Activated naive CD4-positive, alpha-beta T cell treated with anti-CD3 and anti-CD28 coated beads, Interleukin-2, amount 50 U/mL, for 72 hours (primary cell): ENCODE measurements around the gene EFNA2. TPM values are rescaled to one million over a fixed set of nuclear protein-coding genes. Genes with fewer than 3 reads are reported as not detected.

ENCODE experiments used
- ATAC-seq, 2 donors: fragments of 150-1000 bp; cut with Tn5 transposase; 2 replicates each; pipeline ENCODE4 v1.10.0; 2021; ENCODE audit warnings: mild to moderate bottlenecking in 2 of 2, moderate library complexity in 2 of 2
- DNase-seq, 2 donors: peaks; one replicate each; pipeline ENCODE4 v3.0.0; 2021 to 2022; ENCODE audit warnings: low spot score in 2 of 2
- H3K27ac Mint-ChIP-seq, 2 donors: one replicate each; pipeline ENCODE4 v1.8.0; 2022; ENCODE audit warnings: mild to moderate bottlenecking in 2 of 2, mixed read lengths in 2 of 2
- H3K36me3 Mint-ChIP-seq, 2 donors: one replicate each; pipeline ENCODE4 v1.8.0; 2022; ENCODE audit warnings: mixed read lengths in 2 of 2
- H3K9me3 Mint-ChIP-seq, 2 donors: one replicate each; pipeline ENCODE4 v1.8.0; 2022; ENCODE audit warnings: mixed read lengths in 2 of 2
- total RNA-seq, 2 donors: library from RNA; stranded (reverse); gene quantifications; one replicate each; pipeline ENCODE4 v1.2.3, GENCODE V29; 2022

Gene EFNA2
- under 1 TPM in 1 of 2 donors, not detected in 1; 0.25 TPM for total RNA-seq

DNA sequence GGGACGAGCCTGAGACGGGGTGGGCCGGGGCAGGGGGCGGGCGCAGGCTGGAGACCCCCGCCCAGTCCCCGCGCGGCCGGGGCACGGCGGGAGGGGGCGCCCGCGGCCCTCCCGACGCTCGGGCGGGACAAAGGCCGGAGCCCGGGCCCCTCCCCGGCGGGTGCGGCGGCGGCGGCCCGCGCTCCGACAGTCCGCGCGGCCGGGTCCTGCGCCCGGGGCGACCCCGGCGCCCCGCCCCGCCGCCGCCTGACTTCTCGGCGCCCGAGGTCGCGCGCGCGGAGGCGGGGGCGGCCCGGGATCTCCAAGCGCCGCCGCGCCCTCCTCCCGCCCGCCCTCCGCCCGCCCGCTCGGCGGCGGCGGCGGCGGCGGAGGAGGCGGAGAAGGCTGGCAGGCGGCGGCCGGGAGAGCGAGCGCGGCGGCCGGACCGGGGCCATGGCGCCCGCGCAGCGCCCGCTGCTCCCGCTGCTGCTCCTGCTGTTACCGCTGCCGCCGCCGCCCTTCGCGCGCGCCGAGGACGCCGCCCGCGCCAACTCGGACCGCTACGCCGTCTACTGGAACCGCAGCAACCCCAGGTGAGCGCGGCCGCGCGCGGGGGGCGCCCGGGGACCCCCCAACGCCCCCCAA, at the start of gene EFNA2:
EFNA2 (plus strand) TSS at position 137 of the 624 bp plus-strand sequence; CDS start at position 433, 296 bp downstream.
- Mint-ChIP-seq H3K27ac (no peak within 1 kb of the TSS), H3K36me3 (no peaks in the 10 kb centered on the region), H3K9me3 (no peaks in the 10 kb centered on the region)
- ATAC-seq, result no peak
- DNase-seq, result no peak

- Mint-ChIP-seq H3K9me3 (no peaks in the 10 kb centered on the region), H3K27ac (no peak overlapping the region), H3K36me3 (peaks cover 0 to 5% of the 10 kb centered on the region in 2 donors)
- DNase-seq, result no peak
- ATAC-seq, result no peak
Measured at GRCh38 chr19:1236576-1236975, 49.1 kb upstream of the EFNA2 start.

- no peaks in the 10 kb centered on the region for H3K9me3 Mint-ChIP-seq
- ATAC-seq (no peak), DNase-seq (no peak)
- H3K27ac Mint-ChIP-seq, result no peak overlapping the region
- H3K36me3 Mint-ChIP-seq, result peaks cover 0 to 7% of the 10 kb centered on the region in 2 donors
Measured at GRCh38 chr19:1237027-1237659, 48.5 kb upstream of the EFNA2 start.

GRCh38 chr19:1237754-1238368, 47.8 kb upstream of the EFNA2 start, which contains the start of gene CBARP:
TSS of gene CBARP (minus strand) at chr19:1238005. CDS start at chr19:1236100, 1,905 bp downstream.
- Mint-ChIP-seq H3K9me3 (no peaks in the 10 kb centered on the region), H3K36me3 (peaks cover 0 to 12% of the 10 kb centered on the region in 2 donors), H3K27ac (no peak within 1 kb of the TSS)
- peak; percentile 4 to 7 for ATAC-seq
- no peak for DNase-seq

GRCh38 chr19:1238369-1239303, 47.0 kb upstream of the EFNA2 start:
- Mint-ChIP-seq H3K36me3 (peaks cover 0 to 12% of the 10 kb centered on the region in 2 donors), H3K9me3 (no peaks in the 10 kb centered on the region), H3K27ac (no peak overlapping the region)
- DNase-seq (no peak), ATAC-seq (no peak)

GRCh38 chr19:1239420-1239795, 46.3 kb upstream of the EFNA2 start:
- ATAC-seq, result no peak
- DNase-seq, result no peak
- Mint-ChIP-seq H3K9me3 (no peaks in the 10 kb centered on the region), H3K27ac (no peak overlapping the region), H3K36me3 (peaks cover 0 to 12% of the 10 kb centered on the region in 2 donors)

GRCh38 chr19:1239796-1240737, 45.6 kb upstream of the EFNA2 start:
- no peak overlapping the region for H3K27ac Mint-ChIP-seq
- peak; percentile 48 to 71 for ATAC-seq

DNA sequence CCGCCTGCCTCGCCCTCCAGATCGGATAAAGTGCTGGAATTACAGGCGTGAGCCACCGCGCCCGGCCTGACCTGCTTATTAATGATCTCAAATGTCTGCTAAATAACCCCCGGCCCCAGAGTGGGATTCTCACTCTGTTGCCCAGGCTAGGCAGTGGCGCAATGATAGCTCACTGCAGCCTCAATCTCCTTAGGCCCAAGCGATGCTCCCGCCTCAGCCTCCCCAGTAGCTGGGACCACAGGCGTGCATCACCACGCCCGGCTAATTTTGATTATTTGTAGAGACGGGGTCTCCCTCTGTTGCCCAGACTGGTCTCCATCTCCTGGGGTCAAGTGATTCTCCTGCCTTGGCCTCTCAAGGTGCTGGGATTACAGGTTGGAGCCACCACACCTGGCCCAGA, 44.7 kb upstream of the EFNA2 start:
- no peak for ATAC-seq
- no peak for DNase-seq
- Mint-ChIP-seq H3K9me3 (no peaks in the 10 kb centered on the region), H3K36me3 (peaks cover 0 to 12% of the 10 kb centered on the region in 2 donors), H3K27ac (peak overlapping the region; percentile 84 to 88)

More at GRCh38 chr19:1239796-1240737, 45.6 kb upstream of the EFNA2 start:
- Mint-ChIP-seq H3K36me3 (peaks cover 0 to 12% of the 10 kb centered on the region in 2 donors), H3K9me3 (no peaks in the 10 kb centered on the region)
- DNase-seq, result peak; percentile 90 to 97

DNA sequence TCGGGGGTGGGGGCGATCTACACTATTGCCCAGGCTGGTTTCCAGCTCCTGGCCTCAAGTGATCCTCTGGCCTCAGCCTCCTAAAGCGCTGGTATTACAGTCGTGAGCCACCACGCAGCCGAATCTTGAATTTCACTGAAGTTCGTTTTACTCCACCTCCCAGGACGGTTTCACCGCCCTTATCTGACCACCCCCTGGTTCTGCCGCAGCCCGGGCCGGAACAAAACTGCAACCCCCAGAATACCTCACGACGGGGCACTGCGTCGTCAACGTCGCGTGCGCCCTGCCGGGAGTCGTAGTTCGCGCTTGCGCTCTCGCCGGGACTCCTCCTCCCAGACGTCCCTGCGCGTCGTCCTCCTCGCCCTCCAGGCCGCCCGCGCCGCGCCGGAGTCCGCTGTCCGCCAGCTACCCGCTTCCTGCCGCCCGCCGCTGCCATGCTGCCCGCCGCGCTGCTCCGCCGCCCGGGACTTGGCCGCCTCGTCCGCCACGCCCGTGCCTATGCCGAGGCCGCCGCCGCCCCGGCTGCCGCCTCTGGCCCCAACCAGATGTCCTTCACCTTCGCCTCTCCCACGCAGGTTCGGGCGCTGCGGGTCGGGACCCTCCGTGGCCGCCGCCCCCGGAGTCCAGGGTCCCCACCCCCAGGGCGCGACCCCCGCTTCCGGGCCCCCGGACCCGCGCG, 44.1 kb upstream of the EFNA2 start, which contains the start of gene ATP5F1D:
ATP5F1D (plus strand) TSS at position 335 of the 679 bp plus-strand sequence; CDS start at position 435, 100 bp downstream.
- peak; percentile 90 for DNase-seq
- H3K9me3 Mint-ChIP-seq, result no peaks in the 10 kb centered on the region
- H3K36me3 Mint-ChIP-seq, result peaks cover 0 to 12% of the 10 kb centered on the region in 2 donors
- ATAC-seq, result peak; percentile 75 to 82
- peak within 1 kb of the TSS; percentile 84 to 88 for H3K27ac Mint-ChIP-seq

DNA sequence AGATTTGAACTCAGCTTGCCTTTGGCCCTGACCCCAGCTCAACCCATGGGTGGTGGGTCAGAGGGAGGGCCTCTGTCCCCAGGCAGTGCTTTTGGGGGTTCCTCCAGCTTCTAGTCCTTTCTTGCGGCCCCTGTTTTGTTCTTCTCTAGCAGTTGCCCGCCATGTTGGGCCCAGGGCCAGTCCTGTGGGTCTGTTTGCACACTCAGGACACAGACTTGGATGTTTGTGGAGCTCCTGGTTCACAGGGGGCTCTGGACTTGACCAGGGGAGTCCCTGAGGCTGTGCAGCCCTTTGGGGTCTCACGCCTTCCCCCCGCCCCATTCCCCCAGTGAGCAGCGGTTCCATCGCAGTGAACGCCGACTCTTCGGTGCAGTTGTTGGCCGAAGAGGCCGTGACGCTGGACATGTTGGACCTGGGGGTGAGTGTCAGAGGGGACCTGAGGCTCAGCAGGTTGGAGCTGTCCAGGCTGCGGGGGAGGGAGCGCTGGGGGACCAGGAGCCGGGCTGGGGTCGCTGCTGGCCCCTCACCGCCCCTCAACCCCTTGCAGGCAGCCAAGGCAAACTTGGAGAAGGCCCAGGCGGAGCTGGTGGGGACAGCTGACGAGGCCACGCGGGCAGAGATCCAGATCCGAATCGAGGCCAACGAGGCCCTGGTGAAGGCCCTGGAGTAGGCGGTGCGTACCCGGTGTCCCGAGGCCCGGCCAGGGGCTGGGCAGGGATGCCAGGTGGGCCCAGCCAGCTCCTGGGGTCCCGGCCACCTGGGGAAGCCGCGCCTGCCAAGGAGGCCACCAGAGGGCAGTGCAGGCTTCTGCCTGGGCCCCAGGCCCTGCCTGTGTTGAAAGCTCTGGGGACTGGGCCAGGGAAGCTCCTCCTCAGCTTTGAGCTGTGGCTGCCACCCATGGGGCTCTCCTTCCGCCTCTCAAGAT, 41.6 kb upstream of the EFNA2 start:
- H3K36me3 Mint-ChIP-seq, result peaks cover 0 to 12% of the 10 kb centered on the region in 2 donors
- DNase-seq (peak; percentile 86 to 90), ATAC-seq (peak; percentile 30 to 36)
- no peaks in the 10 kb centered on the region for H3K9me3 Mint-ChIP-seq
- H3K27ac Mint-ChIP-seq, result peak overlapping the region; percentile 63 to 65

DNA sequence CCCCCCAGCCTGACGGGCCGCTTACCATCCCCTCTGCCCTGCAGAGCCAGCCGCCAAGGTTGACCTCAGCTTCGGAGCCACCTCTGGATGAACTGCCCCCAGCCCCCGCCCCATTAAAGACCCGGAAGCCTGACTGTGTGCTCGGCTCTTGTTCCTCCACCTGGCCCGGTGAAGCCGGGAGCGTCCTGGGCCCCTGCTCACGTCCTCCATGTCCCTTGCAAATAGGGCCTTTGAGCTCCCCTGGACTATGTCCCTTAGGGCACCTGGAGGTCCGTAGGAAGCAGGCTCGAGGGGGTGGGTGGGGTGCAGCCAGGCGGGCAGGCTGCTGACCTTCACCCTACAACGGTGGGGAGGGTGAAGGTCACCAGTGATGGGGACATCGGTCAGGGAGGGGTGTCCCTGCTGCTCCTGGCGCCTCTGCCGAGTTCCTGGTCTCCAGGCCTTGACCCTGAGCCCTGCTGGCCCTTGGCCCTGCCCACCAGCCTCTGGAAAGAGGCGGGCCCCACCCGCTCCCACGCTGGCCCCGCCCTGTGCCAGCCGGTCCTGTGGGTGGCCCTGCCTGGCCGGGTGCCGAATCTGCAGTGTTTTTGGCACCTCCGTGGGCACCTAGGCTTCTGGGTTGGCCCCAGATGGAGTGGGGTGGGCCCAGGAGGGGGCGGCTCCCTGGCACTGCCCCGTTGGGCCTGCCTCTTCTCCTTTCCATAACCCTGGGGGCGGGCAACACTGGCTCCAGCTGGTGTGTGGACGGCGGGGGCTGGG, 40.8 kb upstream of the EFNA2 start:
- ATAC-seq (no peak), DNase-seq (no peak)
- H3K36me3 Mint-ChIP-seq, result peaks cover 0 to 12% of the 10 kb centered on the region in 2 donors
- no peaks in the 10 kb centered on the region for H3K9me3 Mint-ChIP-seq
- H3K27ac Mint-ChIP-seq, result peak overlapping the region; percentile 63 to 65

DNA sequence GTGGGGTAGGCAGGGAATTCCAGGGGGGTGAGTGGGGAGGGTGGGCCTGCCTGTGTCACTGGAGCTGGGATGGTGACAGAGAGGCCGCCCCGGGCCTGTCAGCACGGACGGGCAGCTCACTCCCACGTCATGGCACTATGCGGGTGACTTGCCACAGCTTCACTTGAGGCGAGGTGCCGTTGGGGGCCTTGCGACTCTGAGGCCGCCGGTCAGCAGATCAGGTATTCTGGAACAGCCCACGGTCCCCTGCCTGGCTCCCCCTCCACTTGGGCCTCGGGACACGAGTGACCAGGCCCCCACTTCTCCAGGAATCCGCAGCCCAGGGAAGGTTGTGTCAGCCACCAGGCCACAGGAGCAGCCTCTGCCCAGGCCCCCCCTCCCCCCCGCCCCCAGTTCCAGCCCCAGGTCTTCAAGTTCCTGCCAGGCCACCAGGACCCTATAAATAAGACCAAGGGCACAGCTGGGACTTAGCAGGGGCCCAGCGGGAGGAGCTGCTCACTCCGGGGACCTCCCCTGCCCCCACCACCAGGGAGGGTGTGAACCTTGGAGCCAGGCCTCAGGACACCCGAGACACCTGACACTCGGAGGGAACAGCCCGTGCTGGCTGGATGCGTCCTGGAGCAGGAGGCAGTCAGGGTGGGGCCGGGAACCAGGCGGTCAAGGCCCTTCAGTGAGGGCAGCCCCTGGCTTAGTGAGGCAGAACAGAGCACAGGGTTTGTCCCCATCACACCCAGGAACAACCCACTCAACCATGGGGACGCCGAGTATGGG, 40.0 kb upstream of the EFNA2 start:
- ATAC-seq, result no peak
- no peak overlapping the region for H3K27ac Mint-ChIP-seq
- peaks cover 0 to 12% of the 10 kb centered on the region in 2 donors for H3K36me3 Mint-ChIP-seq
- no peak for DNase-seq
- no peaks in the 10 kb centered on the region for H3K9me3 Mint-ChIP-seq
